GM12801 (cell line): ENCODE results near the gene CDH23.
A peak's percentile ranks its signal among the peaks of the same experiment; 100 is the strongest.

Experiments
- TF ChIP-seq, protein P1 (sequence below): IDR thresholded peaks from one replicate; pipeline ENCODE4 v1.5.1; 2011; ENCODE audit warnings: control low read depth; ENCODE audit not compliant: insufficient read length; ENCODE audit errors: extremely low read depth

Gene CDH23

DNA sequence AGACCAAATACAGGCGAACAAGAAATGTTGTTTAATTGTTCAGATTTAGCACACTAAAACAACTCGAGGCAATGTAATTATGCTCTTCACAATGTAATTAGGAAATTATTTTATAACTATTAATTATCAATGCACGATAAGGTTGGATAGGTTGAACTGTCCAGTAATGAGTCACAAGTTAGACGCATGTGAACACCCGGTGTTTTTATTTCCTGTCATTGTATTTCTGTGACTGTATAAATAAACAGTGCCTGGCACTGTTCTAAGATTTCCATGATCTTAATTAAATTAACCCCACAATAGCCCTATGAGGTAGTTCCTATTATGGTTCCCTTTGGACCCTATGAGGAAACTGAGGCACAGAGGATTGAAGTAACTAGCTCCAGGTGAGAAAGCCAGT is 296.7 kb downstream of the CDH23 start:
- TF ChIP-seq, protein P1, sequence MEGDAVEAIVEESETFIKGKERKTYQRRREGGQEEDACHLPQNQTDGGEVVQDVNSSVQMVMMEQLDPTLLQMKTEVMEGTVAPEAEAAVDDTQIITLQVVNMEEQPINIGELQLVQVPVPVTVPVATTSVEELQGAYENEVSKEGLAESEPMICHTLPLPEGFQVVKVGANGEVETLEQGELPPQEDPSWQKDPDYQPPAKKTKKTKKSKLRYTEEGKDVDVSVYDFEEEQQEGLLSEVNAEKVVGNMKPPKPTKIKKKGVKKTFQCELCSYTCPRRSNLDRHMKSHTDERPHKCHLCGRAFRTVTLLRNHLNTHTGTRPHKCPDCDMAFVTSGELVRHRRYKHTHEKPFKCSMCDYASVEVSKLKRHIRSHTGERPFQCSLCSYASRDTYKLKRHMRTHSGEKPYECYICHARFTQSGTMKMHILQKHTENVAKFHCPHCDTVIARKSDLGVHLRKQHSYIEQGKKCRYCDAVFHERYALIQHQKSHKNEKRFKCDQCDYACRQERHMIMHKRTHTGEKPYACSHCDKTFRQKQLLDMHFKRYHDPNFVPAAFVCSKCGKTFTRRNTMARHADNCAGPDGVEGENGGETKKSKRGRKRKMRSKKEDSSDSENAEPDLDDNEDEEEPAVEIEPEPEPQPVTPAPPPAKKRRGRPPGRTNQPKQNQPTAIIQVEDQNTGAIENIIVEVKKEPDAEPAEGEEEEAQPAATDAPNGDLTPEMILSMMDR, result no peak

DNA sequence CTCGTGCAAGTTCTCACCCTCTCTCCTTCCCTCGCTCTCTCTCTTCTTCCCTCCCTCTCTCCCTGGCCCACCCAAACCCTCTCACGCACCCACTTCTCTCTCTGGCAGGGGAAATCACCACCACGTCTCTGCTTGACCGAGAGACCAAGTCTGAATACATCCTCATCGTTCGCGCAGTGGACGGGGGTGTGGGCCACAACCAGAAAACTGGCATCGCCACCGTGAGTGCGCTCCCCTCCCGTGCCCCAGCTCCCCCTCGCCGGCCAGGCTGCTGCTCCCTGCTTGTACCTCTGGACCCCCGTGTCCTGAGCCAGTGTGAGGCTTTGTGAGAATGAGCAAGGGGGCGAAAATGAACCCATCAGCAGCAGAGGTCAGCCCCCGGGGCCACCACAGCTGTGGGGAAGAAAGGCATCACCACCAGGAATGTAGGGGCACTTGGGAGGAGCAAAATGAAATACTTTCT is 297.4 kb downstream of the CDH23 start:
- TF ChIP-seq, protein P1, result no peak

DNA sequence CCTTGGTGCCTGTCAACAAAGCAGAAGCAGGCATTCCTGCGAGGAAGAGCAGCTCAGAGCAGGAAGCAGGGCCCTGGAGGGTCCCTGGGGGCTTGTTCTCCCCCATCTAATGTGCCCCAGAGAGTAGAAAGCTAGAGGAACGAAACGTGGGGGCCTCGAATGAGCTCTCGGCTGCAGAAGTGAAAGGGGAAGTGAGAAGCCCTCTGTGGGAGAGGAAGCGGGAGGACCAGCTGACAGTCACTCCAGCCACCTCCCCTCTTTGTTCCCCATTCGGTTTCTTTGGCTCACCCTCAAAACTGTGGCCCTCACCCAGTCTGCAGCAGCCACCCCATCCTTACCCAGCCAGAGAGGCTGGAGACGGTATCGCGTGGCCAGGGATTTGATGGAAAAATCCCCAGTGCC is 297.8 kb downstream of the CDH23 start:
- TF ChIP-seq, protein P1, result no peak

DNA sequence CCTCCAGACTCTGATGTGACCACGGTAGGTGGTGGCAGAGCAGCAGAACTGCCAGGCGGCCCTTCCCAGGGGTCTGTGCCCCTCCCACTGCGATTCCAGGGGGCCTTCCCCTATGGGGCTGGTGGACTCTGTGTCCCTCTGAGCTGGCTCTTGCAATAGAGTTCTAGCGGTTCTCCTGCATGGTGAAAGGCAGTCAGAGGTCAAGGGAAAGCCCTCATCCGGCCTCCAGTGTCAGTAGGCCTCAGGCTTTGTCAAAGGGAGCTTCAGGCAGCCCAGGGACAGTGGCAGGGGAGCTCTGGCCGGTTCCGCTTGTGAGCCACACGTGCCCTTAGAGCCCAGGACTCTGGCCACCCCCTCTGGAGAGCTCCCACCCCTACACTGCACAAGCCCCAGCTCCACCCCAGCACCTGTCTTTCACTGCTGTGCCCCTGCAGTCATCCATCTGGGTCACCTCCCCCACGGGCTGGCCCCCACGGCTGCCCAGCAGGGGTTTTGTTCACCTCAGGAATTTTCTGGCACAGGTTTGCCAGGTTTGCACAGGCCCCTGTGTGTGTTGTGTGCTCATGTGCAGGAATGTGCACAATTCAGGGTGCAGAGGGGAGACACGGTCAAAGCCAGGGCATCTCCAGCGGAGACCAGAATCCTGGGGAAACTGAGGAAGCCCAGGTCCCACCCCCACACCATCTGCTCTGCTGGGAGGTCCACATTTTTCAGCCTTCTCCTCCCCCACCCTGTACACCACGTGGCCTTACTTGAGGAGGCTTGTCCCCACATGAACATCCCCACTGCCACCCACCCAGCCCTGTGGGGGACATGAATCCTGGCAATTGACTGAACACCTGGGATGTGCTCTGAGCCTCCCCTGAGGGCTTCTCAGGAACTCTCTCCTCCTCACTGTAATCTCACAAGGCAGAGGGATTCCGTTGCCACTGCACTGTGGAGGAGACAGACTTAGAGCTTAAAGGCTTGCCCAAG is 299.1 kb downstream of the CDH23 start:
- TF ChIP-seq, protein P1, result no peak

DNA sequence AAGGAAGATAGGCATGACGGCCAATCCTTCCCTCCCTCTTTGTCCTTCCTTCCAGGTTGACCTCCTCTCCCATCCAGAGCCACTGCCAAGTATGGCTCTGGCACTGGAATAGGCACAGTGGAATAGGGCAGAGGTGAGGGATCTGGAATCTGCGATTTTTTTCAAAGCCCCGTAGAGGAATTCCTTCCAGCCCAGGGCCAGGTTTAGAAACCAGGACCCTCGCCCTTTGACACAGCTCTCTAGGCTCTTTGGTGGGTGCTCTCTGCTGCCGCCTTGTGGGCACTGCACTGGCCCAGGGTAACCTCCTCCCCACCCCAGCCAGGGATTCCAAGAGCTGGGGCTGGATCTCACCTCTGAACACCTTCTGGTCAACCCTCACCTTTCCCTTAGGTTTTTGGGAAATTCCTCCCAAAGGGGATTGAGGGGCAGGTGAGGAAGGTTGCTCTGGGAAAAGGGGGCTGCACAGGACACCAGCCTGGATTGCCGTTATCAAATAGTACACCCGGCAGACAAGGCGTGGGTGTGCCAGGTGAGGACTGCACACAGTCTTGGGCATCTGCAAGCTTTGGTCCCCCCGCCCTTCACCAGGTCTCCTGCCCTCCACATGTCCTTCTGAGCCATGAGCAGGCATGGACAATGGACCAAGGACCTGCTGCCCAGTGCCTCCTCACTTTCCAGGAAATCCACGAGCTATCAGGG is 300.1 kb downstream of the CDH23 start:
- TF ChIP-seq, protein P1, result peak; percentile 33

DNA sequence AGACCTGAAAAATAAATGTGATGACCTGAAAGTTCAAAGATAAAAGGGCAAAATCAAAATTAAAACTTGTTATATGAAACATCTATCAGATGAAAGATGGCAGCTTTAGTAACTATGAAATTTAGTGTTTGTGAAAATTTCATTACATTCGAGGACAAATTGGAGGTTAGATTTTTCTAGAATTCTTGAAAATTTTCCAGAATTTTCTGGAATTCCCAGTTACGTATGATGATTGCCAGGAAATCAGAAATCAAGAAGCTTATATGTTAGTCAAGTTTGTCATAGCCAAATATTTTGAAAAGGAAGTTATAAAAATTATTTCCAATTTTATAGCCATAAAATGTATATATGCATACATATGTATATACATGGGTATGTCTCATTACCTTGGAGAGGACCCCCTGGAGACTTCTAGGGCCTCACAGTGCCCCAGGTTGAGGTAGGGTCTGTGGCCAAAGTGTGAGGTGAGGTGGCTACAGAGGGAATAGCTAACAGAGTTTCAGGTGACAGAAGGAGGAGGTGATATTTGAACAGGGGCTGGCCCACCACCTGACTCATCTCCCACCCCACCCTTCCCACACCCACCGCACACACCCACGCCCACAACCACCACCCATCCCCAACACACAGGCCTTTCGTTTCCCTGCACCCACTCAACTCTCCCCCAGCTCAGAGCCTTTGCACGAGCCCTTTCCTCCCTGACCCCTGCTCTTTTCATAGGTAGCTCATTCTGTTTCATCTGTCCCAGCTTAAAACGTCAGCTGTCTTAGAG is 301.4 kb downstream of the CDH23 start:
- TF ChIP-seq, protein P1, result no peak

DNA sequence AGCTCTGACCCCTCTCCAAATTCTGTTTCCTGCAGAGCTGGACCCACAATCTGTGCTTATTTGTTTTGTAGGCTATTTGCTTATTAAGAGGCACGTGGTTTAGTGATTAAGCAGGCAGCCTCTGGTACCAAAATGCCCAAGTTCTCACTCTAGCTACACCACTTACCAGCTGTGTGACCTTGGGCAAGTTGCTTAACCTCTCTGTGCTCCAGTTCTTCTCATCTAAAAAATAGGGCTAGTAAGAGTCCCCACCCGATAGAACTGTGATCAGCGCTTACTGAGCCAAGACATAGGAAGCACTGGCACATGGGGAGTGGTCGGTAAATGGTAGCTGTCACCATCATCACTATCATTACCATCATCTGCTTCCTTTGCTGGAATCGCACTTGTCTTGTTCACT is 302.0 kb downstream of the CDH23 start:
- TF ChIP-seq, protein P1, result no peak
